ENCODE data around the gene OR1K1. TPM values are rescaled to one million over a fixed set of nuclear protein-coding genes. Genes with fewer than 3 reads are reported as not detected.

OR1K1 gene
- polyA plus RNA-seq, 1 donor (not counting 4 experiments of a cell fraction or from before 2014, with no cell fraction given): not detected

GRCh38 chr9:122844137-122844536 is 44.2 kb downstream of the OR1K1 start:
- Histone ChIP-seq H3K4me2 (ENCODE audit: control insufficient read depth, extremely low read depth, insufficient read depth, low read depth, low read length) (no peak overlapping the region), H3K9me3 (ENCODE audit: control insufficient read depth, low read depth, low read length) (no peaks in the 10 kb centered on the region), H3K4me1 (ENCODE audit: control insufficient read depth, extremely low read depth, insufficient read depth, low read length) (no peaks in the 10 kb centered on the region), H3K4me3 (ENCODE audit: control insufficient read depth in 2 of 3, extremely low read depth in 1 of 3, insufficient read depth in 2 of 3, low read depth in 1 of 3, low read length in 3 of 3) (no peak overlapping the region), H4K20me1 (ENCODE audit: control insufficient read depth, extremely low read depth, insufficient read depth, low read length) (no peaks in the 10 kb centered on the region), H3K27me3 (ENCODE audit: control insufficient read depth, extremely low read depth, insufficient read depth, low read length) (no peaks in the 10 kb centered on the region), H3K79me2 (ENCODE audit: control insufficient read depth, insufficient read depth, low read length) (no peaks in the 10 kb centered on the region), H3K9ac (ENCODE audit: control insufficient read depth, extremely low read depth, insufficient read depth, low read length) (no peak overlapping the region), H2AFZ (ENCODE audit: control insufficient read depth, low read length) (no peak overlapping the region), H3K36me3 (ENCODE audit: control insufficient read depth in 2 of 2, extremely low read depth in 1 of 2, insufficient read depth in 2 of 2, low read length in 2 of 2) (peaks cover 3 to 4% of the 10 kb centered on the region in 2 experiments), H3K9me1 (ENCODE audit: control insufficient read depth, extremely low read depth, insufficient read depth, low read length) (no peaks in the 10 kb centered on the region), H3K27ac (ENCODE audit: control insufficient read depth, insufficient read depth, low read length) (no peak overlapping the region)
- dilution Hi-C loops (cut with MboI; ENCODE audit: extremely low pct_ligation_motif_present, low sequenced_read_pairs): no loop called here
- DNase-seq (ENCODE audit: low read depth, low spot score) (no peak), FAIRE-seq (no peak)
- no peak for TF ChIP-seq EZH2 (IDR thresholded peaks at IDR 0.05; ENCODE audit: low read length)
- no peak for TF ChIP-seq CTCF (optimal IDR thresholded peaks at IDR 0.05 in 1 of 3, IDR thresholded peaks at IDR 0.05 in 1 of 3, conservative IDR thresholded peaks at IDR 0.05 in 1 of 3; ENCODE audit: extremely low read depth in 1 of 3, insufficient read depth in 2 of 3, low read length in 3 of 3)

- H3K4me3 ChIP-seq (ENCODE audit: control insufficient read depth in 2 of 3, extremely low read depth in 1 of 3, insufficient read depth in 2 of 3, low read depth in 1 of 3, low read length in 3 of 3): no peak overlapping the region
- no peak overlapping the region for H3K4me2 ChIP-seq (ENCODE audit: control insufficient read depth, extremely low read depth, insufficient read depth, low read depth, low read length)
- H2AFZ ChIP-seq (ENCODE audit: control insufficient read depth, low read length): no peak overlapping the region
- no peaks in the 10 kb centered on the region for H3K79me2 ChIP-seq (ENCODE audit: control insufficient read depth, insufficient read depth, low read length)
- TF ChIP-seq CTCF (optimal IDR thresholded peaks at IDR 0.05 in 1 of 3, IDR thresholded peaks at IDR 0.05 in 1 of 3, conservative IDR thresholded peaks at IDR 0.05 in 1 of 3; ENCODE audit: extremely low read depth in 1 of 3, insufficient read depth in 2 of 3, low read length in 3 of 3) (no peak), EZH2 (IDR thresholded peaks at IDR 0.05; ENCODE audit: low read length) (no peak)
- no peak overlapping the region for H3K9ac ChIP-seq (ENCODE audit: control insufficient read depth, extremely low read depth, insufficient read depth, low read length)
- H3K36me3 ChIP-seq (ENCODE audit: control insufficient read depth in 2 of 2, extremely low read depth in 1 of 2, insufficient read depth in 2 of 2, low read length in 2 of 2): peaks cover 4 to 6% of the 10 kb centered on the region in 2 experiments
- DNase-seq (ENCODE audit: low read depth, low spot score): no peak
- H3K27me3 ChIP-seq (ENCODE audit: control insufficient read depth, extremely low read depth, insufficient read depth, low read length): no peaks in the 10 kb centered on the region
- H3K4me1 ChIP-seq (ENCODE audit: control insufficient read depth, extremely low read depth, insufficient read depth, low read length): no peaks in the 10 kb centered on the region
- no peak for FAIRE-seq
- dilution Hi-C loops (cut with MboI; ENCODE audit: extremely low pct_ligation_motif_present, low sequenced_read_pairs): no loop called here
- no peaks in the 10 kb centered on the region for H3K9me3 ChIP-seq (ENCODE audit: control insufficient read depth, low read depth, low read length)
- no peak overlapping the region for H3K27ac ChIP-seq (ENCODE audit: control insufficient read depth, insufficient read depth, low read length)
- no peaks in the 10 kb centered on the region for H4K20me1 ChIP-seq (ENCODE audit: control insufficient read depth, extremely low read depth, insufficient read depth, low read length)
- H3K9me1 ChIP-seq (ENCODE audit: control insufficient read depth, extremely low read depth, insufficient read depth, low read length): no peaks in the 10 kb centered on the region
Observed at GRCh38 chr9:122845116-122845515, 45.2 kb downstream of the OR1K1 start.

Data from keratinocyte (primary cell).